ENCODE measurements around the gene VTCN1. TPM values are rescaled to one million over a fixed set of nuclear protein-coding genes. Genes with fewer than 3 reads are reported as not detected.
A peak's percentile ranks its signal among the peaks of the same experiment; 100 is the strongest.
"Not testable (repeated sequence)": the region's sequence is repeated elsewhere in the genome, so short reads cannot be mapped to it uniquely, and the experiment has no call there.

VTCN1 gene
- total RNA-seq, 2 donors from 2014 or later = not detected

DNA sequence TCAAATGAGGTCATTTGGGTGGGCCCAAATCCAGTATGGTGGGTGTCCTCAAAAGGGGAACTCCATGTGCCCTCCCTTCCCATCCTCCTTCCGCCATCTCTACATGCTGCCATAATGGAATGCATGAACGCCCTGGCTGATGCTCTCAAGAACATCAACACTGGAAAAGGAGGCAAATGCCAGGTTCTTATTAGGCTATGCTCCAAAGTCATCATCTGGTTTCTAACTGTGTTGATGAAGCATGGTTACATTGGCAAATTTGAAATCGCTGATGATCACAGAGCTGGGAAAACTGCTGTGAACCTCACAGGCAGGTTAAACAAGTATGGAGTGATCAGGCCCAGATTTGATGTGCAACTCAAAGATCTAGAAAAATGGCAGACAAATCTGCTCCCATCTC lies 72.6 kb downstream of the VTCN1 start:
- intact Hi-C loops (cut with DNase I) = no loop called here
- DNase-seq (no peak), ATAC-seq (no peak)

DNA sequence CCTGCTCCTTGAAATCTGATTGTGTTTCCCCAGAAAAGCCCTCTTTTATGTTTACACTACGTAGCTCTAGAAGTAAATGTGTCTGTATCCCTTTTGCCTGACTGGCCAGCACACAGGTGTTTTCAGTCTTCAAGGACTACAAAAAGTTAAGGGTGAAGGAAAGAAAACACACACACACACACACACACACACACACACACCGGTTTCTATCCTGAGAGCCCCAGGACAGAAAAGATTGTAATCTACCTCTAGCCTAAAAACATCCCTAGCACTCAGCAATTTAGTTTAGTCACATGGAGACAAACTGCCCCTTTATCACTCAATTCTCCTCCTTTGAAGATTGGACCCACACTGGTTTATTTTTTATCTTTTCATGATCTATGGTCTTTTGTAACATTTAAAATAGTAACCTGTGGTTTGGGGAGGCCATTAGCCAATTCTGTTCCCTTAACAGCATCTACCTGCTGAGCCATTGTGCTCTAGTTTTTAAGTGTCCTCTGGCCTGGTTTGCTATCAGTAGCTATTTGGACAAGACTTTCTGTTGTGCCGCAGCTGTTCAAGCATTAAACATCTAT lies 73.4 kb downstream of the VTCN1 start:
- DNase-seq (no peak), ATAC-seq (no peak)
- intact Hi-C loops (cut with DNase I) = no loop called here

DNA sequence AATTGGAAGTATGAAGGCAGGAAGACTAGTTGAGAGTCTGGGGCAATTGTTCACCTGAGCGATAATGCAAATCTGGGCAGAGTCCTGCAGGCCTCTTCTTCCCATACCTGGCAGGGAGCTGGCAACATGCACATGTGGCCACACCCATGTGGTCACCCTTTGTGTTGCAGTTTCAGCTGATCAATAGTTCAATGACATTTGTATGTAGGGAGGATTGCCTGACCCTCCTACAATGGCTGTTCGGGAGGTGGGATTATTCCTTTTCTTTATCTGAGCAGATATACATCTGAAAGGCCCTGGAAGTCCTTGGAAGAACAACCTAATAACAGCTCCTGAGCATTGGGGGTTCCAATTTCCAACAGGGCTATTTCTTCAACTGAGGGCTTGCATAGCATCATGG lies 74.0 kb downstream of the VTCN1 start:
- intact Hi-C loops (cut with DNase I) = no loop called here
- no peak for DNase-seq
- ATAC-seq = no peak

DNA sequence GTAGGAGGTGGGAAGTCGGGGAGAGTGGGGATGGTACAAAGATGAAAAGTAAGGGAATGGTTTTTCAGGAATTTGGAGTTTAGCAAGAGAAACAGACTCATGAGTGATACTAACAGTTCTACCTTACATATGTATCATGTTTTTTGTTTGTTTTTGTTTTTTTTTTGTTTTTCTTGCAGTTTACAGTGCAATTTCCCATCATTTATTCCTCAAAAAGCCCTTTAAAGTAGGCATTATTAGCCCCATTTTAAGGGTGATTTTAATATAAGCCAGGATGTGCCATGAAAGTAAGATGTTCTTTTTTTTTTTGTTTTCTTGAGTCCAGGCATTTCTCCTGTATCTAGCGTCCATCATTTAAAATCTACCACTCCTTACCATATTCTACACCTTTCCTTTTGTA lies 75.4 kb downstream of the VTCN1 start:
- DNase-seq (no peak), ATAC-seq (no peak)
- intact Hi-C loops (cut with DNase I) = no loop called here

DNA sequence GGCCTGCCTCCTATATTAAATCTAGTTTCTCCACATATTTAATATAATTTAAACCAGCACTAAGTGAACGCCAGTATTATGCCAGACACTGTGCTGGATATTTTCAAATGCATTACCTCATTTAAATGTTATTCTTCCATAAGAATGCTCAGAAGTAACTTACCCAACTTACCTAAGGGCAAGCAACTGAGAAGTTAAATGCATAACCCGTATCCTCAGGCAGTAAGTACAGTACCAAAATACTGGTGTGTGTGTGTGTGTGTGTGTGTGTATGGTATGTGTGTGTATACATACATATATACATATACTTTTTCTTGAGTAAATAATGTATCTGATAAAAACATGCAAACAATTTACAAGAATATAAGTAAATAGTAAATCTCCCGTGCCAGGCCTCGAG lies 80.2 kb downstream of the VTCN1 start:
- ATAC-seq = no peak
- intact Hi-C loops (cut with DNase I) = no loop called here
- no peak for DNase-seq

DNA sequence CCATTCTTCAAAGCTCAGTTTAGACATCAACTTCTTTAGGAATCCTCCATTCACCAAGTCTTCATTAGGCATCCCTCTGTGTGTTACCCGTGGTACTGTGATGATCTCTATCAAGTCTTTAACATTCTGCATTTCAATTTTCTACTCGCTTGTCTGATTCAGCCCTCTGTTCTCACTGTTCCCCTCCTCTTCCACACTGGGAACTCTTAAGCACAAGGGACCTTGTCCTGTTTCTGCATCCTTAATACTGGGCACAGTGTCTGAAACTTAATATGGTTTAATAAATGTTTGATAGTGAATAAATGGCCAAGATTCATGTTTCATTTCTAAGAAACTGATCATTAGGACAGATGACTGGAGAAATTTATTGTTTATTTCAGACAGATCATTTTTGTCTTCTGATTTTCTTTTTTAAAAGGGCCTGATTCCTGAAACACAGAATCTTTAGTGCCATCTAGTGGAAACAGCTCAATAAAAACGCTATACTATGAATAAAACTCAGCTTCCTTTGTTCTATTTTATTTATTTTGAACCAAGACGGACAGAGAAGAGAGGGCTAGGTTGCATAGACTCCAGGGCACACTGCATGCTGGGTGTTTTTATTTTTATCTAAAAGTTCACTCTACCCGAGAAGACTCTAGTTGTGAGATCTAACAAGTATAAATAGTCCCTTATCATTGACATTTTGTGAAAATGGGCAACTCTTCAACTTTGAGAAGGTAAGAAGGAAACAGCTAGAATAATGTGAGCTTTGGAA lies 82.2 kb downstream of the VTCN1 start:
- no peak for DNase-seq
- peak; percentile 81 to 88 for ATAC-seq
- intact Hi-C loops (cut with DNase I) = loop anchor here (5.0 to 10.0 kb wide), 2 partner anchors 61 to 106 kb away; no protein-coding TSS in a partner anchor

DNA sequence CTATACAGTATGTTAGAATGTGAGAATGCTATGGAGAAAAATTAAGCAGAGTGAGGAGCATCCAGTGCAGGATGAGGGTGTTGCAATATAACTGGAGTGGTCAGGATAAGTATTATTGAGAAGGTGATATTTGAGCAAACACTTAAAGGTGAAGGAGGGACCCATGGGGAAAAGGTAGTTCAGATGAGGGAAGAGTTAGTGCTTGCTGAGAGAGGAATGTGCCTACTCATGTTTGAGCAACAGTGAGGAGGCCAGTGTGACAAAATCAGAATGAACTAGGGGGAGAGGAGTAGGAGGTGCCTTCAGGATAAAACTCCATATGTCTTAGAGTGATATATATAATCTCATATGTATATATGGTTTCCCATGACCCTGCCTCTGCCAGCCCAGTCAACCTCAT lies 82.9 kb downstream of the VTCN1 start:
- no peak for DNase-seq
- intact Hi-C loops (cut with DNase I) = loop anchor here (5.0 to 10.0 kb wide), 2 partner anchors 60 to 107 kb away; no protein-coding TSS in a partner anchor
- no peak for ATAC-seq

DNA sequence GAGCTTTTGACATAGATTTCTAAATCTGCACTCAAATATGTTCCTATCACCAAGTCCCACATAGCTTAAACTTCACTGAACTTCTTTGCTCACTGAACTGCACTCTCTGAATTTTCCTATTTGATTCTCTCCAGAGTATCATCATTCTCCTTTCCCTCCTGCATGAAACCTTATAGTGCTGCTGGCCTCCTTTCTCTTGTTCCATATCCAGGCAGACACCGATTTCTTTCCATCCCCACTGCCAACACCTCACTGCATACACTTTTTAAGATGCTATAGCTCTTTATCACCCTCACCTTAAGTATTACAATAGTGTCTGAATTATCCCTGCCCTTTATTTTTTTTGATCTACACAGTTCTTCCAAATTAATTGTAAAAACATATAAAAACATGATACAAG lies 86.1 kb downstream of the VTCN1 start:
- ATAC-seq = no peak
- intact Hi-C loops (cut with DNase I) = loop anchor here (5.0 to 10.0 kb wide), 4 partner anchors 57 to 243 kb away; partner anchors contain the start of gene MAN1A2 (in 1 of the 2)
- DNase-seq = no peak

DNA sequence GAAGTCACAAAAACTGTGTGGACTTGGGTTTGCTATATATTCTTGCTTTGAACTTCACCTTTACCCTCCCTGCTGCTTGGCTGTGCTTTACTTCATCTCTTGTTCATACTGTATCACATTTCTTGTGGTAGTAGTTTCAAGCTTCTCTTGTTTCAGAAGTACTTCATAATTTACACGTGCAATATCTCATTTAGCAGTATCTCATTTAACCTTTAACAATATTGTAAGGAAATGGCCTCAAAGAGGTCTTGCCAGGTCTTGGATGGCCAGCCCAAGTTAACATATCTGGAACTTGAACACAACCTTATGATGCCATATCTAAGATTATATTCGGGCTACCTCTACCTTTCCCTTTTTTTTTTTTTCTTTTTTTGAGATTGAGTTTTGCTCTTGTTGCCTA lies 87.5 kb downstream of the VTCN1 start:
- ATAC-seq (no peak), DNase-seq (no peak)
- intact Hi-C loops (cut with DNase I) = loop anchor here in 1 of 2 donors (5.0 to 10.0 kb wide), 3 partner anchors 112 to 244 kb away; partner anchors contain the start of gene MAN1A2

DNA sequence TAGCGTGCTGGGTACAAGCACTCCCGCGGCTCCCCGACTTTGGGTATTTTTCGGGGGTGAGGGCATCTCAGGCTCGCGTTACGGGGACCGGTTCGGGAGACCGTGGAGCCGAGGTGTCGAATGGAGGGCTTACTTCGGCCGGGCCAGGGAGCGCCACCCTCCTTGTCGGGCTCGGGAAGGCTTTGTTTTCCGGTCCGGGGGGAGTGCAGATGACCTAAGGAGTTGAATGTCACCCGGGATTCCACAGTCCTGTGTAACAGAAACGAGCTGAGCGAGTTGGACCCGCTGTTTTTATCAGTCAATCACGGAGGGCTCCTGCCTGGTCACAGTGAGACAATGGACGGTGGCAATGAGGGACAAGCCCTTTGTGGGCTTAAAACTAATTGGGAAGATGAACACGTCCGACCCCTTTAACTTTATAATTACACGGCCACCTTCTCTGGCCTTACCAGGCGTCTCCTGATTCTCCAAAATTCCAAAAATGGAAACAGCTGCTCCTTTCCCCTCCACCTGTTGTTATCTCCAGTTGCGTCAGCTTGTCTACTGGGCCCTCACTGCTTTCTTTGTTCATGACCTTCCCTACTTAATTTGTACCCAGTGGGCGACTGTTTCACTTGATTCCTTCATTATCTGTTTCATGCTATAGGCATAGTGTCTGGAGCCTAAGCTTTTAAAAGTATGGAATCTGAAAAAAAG lies 88.2 kb downstream of the VTCN1 start:
- peak in 1 of 2 donors; percentile 3 for ATAC-seq
- intact Hi-C loops (cut with DNase I) = loop anchor here in 1 of 2 donors (5.0 to 10.0 kb wide), 3 partner anchors 112 to 245 kb away; partner anchors contain the start of gene MAN1A2
- no peak for DNase-seq

DNA sequence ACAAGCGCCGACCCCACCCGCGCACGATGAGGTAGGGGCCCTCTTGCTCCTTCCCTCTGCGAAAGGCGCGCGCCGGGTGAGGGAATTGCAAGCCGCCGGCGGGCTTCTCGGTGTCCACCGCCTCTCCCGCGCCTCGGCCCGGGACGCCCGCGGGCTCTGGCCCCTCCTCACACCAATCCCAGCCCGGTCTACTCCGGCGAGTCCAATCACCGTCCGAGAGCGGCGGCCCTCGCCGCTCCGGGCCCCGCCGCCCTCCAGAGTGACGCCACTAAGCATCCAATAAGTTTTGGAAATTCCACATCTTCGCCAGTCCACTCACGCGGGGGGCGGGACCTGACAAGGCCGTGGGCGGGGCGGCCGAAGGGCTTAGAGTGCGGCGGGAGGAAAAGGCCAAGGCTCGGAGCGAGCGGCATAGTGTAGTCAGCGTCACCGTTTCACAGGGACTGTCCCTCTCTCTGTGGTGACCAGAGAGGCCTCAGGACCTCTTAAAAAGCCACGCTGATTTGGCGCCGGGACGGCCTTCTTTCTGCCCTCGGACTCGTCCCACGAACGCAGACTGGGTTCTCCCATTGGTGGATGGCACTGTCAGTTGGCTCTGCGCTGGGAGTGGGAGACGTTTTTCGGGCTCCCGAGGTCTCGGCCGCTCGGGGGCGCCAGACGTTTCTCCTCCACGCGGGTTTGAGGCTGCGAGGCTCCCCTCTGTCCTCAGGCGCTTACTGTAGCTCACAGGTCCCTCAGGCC lies 89.0 kb downstream of the VTCN1 start, which contains the start of gene TRIM45:
TSS of gene TRIM45 (minus strand) at position 161 of the 741 bp plus-strand sequence. CDS start 548 bp downstream, outside the sequence.
- peak; percentile 97 for DNase-seq
- ATAC-seq = peak; percentile 97 to 99
- intact Hi-C loops (cut with DNase I) = loop anchor here in 1 of 2 donors (5.0 to 10.0 kb wide), 3 partner anchors 113 to 246 kb away; partner anchors contain the start of gene MAN1A2

DNA sequence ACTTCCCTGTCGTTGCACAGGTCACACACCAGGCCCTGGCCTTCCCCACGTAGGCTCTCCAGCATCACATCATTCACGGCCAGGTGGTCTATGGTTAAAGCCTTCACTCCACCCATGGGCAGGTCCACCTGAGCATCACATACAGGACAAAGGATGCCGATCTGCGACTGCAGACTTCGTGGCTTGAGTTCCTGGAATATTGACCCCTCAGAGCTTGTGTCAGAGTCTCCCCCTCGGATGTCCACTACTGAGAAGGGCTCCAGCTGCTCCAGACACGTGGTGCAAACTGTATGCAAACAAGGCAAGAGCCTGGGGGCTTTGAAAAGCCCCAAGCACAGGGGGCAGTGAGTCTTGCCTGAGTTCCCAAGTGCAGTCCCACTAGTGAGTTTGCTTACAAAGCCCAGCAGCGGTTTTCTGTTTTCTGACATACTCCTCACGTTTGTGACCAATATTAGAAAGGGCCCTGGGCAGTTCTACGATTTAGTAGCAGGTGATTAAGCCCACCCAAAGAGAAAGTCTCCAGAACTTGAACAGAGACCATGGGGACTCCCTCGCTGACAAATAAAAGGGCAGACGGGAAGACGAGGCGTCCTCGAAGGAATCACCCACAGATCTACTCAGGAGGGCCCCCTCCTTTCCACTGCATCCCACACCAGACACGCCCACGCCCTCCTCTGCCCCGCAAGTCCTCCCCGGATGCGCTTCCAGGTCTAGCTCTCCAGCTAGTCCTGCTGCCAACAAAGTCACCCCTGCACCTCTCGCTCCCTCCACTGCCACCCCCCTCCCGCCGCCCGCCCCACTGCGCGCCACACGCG lies 89.7 kb downstream of the VTCN1 start:
- ATAC-seq (peak; percentile 33 to 60), DNase-seq (no peak)
- intact Hi-C loops (cut with DNase I) = loop anchor here in 1 of 2 donors (5.0 to 10.0 kb wide), 3 partner anchors 114 to 246 kb away; partner anchors contain the start of gene MAN1A2

DNA sequence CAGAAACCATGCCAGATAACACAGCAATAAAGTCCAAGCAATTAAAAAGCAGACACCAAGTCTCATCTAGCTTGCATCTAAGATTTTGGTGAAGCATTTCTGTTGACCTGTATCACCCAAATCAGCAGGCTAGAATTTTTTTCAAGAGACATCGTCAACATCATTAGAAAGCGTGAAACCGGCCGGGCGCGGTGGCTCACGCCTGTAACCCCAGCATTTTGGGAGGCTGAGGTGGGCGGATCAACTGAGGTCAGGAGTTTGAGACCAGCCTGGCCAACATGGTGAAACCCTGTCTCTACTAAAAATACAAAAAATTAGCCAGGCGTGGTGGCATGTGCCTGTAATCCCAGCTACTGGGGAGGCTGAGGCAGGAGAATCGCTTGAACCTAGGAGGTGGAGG lies 91.6 kb downstream of the VTCN1 start:
- ATAC-seq; intact Hi-C loops (cut with DNase I); DNase-seq: not testable (repeated sequence)

DNA sequence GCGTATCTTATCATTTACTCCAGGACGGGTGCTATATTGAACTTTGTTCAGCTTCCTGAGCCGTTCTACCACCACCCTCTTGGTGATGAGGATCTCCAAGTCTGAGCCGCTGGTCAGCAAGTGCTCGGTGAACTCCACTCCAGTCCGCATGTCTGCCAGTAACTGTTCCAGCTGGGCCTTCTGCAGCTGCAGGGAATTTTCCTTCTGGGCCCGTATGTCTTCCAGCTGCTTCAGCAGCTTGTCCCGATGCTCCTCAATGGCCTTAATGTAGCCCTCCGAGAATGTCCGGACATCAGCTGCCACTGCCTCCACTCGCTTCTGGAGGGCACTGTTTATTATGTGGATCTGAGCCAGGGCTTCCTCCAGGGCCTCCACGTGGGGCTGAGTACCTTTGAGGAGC lies 92.6 kb downstream of the VTCN1 start:
- intact Hi-C loops (cut with DNase I) = no loop called here
- ATAC-seq = no peak

DNA sequence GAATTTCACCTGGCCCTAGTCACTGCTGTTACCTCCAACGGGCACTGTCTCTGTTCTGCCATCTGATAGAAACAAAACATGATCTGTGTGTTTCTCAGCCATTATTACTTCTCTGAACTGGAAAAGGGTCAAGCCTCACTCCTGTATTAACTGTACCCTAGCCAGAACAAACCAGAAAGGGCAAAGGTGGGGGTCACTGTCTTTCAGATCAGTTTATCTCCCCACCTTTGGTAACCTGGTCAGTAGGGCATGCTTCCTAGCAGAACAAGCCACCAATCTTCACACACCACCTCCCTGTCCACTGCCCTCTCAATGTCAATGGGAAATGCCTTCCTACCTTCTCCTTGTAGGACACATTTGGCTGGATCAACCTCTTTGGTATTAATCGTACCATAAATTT lies 93.0 kb downstream of the VTCN1 start:
- no peak for DNase-seq
- ATAC-seq = no peak
- intact Hi-C loops (cut with DNase I) = no loop called here

More for the DNA sequence above, 92.6 kb downstream of the VTCN1 start:
- no peak for DNase-seq

DNA sequence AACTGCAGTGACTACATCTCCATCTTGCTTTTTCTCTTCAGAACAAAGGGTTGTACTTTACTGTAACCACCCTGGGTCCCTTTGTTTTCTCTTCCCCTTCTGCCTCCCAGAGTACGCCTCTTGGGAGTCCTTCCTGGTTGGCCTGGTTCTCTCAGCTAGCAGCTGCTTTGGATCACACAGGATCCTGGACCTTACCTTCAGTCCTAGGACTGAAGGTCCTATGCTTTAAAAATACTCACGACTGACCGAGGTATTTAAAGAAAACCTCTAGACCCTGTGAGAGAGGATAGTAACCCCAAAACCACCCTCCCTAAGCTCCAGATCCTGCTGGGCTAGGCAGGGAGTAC lies 94.0 kb downstream of the VTCN1 start:
- no peak for ATAC-seq
- intact Hi-C loops (cut with DNase I) = no loop called here
- no peak for DNase-seq

DNA sequence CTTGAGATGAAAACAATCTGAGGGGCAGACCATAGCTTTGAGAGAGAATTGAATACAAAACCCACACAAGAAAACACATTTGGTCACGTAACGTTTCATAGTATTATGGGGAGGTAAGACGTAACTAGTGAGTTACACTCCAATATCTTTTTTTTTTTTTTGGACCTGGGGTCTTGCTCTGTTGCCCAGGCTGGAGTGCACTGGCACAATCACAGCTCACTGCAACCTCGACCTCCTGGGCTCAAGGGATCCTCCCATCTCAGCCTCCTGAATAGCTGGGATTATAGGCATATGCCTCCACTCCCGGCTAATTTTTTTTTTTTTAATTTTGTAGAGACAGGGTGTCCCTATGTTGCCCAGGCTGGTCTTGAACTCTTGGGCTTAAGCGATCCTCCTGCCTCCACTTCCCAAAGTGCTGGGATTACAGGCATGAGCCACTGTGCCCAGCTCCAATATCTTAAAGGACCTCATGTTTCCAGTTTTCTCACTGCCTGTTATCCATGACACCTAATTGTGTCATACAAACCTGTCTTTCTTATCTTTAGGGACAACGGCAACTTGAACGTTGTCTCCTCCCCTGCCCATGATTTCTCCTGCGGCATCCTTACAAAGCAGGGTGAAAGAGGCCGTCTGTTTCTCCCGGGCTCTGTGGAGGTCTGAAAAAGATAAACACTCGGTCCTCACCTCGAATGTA lies 94.5 kb downstream of the VTCN1 start:
- no peak for DNase-seq
- intact Hi-C loops (cut with DNase I) = no loop called here
- no peak for ATAC-seq

DNA sequence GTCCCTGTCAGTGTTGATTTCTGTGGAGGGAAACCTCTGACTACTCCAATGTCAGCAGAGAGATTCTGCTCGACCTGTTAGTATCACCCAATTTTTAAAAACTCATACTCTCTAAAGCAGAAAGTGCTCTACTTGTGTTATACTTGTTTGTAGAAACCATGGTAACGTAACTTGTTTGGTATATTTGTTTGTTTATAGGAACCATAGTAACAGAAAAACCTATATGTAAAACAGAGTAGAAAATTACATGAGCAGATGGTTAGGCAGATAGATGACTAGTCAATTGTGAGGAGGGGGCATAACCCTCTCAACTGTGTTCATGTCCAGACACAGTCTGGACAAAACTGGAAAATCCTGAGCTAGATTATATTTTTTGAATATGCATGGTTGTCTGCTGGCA lies 95.8 kb downstream of the VTCN1 start:
- no peak for DNase-seq
- intact Hi-C loops (cut with DNase I) = no loop called here
- ATAC-seq = no peak
